SU-DHL-6 (cell line): ENCODE results near the gene SUGCT.

ENCODE experiments used
- EZH2phosphoT487 ChIP-seq: fragments of 200-600 bp; sonication (generic), shearing (Covaris generic); conservative IDR thresholded peaks from 2 replicates; pipeline ENCODE4 v1.6.1; 2018; ENCODE audit warnings: mild to moderate bottlenecking, antibody characterized with exemption, low read length, moderate library complexity, mixed read lengths
- TF ChIP-seq, protein P1 (sequence below): fragments of 200-600 bp; sonication (generic); IDR thresholded peaks from one replicate; pipeline ENCODE4 v1.5.1; 2017; ENCODE audit warnings: antibody characterized with exemption, mild to moderate bottlenecking, low read length, moderate library complexity; ENCODE audit not compliant: insufficient read depth, poor library complexity, severe bottlenecking

DNA sequence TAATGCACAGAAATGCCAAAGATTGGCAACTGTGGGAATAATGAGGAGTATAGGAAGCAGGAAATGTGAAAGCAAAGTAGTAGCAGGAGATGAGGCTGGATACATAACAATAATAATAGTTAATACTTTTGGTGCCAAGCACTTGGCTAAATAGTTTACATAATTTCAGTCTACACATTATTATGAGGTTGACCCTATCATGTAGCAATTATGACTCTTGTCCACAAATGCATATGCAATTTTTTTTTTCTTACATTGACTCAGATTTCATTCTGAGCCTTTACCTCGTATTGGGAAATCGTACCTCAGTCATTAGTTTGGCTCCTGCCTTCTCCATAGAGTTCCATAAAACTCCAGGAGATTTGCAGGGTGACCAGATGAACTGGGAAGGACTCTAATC, 219.9 kb downstream of the SUGCT start:
- TF ChIP-seq, protein P1, sequence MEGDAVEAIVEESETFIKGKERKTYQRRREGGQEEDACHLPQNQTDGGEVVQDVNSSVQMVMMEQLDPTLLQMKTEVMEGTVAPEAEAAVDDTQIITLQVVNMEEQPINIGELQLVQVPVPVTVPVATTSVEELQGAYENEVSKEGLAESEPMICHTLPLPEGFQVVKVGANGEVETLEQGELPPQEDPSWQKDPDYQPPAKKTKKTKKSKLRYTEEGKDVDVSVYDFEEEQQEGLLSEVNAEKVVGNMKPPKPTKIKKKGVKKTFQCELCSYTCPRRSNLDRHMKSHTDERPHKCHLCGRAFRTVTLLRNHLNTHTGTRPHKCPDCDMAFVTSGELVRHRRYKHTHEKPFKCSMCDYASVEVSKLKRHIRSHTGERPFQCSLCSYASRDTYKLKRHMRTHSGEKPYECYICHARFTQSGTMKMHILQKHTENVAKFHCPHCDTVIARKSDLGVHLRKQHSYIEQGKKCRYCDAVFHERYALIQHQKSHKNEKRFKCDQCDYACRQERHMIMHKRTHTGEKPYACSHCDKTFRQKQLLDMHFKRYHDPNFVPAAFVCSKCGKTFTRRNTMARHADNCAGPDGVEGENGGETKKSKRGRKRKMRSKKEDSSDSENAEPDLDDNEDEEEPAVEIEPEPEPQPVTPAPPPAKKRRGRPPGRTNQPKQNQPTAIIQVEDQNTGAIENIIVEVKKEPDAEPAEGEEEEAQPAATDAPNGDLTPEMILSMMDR, result no peak
- TF ChIP-seq EZH2phosphoT487, result no peak
